NCI-H128 (cell line): ENCODE data around the gene RGPD8.

ENCODE experiments used
- DNase-seq: peaks from one replicate; lab custom pipeline; 2025; ENCODE audit not compliant: unreplicated experiment; lab: John Stamatoyannopoulos, UW

The RGPD8 gene

DNA sequence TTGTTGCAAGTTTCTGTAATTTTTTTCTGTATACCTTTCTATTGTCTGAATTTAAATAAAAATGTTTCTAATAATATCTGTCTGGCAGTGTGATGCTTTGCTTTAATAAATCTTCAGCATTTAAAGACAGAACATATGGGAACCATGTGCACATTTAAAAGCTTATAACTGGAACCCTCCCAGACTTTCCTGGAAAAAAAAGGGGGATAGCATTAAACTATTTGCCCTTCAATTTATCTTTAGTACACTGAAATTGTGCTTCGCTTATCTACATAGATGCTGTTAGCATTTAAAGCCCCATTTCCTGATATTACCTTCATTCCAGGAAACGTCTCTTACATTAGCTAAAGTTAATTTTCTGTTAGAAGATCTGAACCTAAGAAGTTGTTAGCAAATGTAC is 93.5 kb downstream of the RGPD8 start:
- DNase-seq, result no peak

DNA sequence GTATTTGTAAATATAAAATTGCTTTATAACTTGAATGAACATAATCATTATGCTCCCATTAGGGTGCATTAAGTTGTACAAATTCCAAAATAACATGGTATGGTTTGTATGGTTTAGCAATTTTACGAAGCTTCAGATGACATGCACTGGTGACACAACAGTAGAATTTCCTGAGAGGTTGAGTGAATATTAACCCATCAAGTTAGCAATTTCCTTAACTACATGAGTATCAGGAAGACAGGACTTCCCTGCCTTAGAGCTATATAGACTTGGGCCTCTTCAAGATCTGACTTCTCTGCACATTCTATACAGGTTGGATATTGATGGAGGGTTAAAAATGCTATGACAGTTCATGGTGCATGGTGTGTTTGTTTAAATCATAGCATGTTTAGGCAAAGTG is 97.8 kb downstream of the RGPD8 start:
- DNase-seq, result no peak

DNA sequence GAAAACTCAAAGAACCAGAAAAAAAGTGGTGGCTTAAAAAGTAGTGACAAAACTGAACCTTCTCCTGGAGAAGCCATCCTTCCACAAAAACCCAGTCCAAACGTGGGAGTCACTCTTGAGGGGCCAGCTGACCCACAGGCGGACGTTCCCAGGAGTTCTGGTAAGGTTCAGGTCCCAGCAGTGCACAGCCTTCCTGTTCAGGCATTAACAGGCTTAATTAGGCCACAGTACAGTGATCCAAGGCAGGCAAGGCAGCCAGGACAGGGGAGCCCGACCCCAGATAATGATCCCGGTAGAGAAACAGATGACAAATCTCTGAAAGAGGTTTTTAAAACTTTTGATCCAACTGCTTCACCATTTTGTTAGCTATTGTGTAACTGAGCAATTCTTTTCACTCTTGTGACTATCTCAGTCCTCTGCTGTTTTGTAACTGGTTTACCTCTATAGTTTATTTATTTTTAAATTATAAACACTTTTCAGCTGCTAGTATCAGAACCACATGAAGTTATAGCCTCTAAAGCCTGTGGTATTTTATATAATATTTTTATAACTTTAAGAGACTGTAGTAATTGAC is 101.2 kb downstream of the RGPD8 start:
- DNase-seq, result no peak

DNA sequence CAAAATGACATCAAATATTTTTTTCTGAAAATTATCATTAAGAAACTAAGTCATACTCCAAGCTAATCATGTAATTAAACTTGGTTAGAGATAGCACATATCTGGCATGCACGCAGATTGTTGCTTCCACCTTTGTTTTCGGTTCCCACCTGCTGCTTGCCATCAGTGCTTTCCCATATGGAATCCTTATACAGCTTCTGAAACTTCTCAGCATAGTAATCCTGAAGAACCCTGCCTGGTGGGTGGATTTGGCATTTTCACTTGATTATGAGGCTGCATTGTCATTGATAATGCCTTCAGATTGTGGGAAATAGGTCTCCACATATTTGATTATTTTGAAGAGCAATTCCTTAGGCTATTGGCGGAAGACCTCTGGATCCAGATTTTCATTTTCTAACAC is 110.5 kb downstream of the RGPD8 start:
- DNase-seq, result no peak

DNA sequence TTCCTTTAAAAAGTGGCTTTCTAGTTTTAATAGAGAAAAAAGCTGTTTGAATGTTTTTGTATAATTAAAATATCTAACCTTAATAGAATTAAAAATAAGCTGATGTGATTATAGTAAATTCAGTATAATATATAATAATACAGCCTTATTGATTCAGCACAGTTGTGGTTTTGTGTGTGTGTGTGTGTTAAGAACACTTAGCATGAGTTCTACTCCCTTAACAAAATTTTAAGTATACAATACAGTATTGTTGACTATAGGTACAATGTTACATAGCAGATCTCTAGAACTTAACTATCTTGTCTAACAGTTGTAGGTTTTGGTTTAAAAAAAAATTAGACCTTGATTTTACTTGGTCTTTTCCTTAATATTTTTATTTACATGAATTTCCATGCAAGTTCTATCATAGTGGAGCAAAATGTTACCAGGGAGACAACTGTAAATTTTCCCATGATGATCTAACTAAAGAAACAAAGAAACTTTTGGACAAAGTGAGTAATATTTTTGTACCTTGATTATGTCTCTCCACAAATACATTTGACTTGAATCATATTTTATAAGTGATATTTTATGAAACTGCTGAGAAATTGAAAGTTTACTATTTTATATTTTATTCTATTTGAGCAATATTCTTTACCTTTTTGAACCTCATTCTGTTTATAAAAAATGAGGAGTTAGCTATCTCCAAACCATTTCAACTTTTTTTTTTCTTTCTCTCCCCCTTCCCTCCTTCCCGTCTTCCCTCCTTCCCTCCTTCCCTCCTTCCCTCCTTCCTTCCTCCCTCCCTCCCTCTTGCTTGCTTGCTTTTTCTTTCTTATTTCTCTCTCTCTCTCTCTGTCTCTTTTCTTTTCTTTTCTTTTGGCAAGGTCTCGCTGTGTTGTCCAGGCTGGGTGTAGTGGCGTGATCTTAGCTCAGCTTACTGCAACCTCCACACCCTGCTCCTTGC is 111.8 kb downstream of the RGPD8 start:
- DNase-seq, result no peak
